GM12891 (cell line): ENCODE data around the gene SPANXN5.

ENCODE experiments used
- PAX5 ChIP-seq: IDR thresholded peaks from 2 replicates; pipeline ENCODE4 v1.6.1; 2011; ENCODE audit warnings: low read length, moderate library complexity, mild to moderate bottlenecking; ENCODE audit not compliant: insufficient read depth, severe bottlenecking
- POLR2A ChIP-seq: IDR thresholded peaks from 2 replicates; pipeline ENCODE4 v1.6.1; 2011; ENCODE audit warnings: low read depth, low read length, control low read depth
- POLR2AphosphoS5 ChIP-seq: IDR thresholded peaks from 2 replicates; pipeline ENCODE4 v1.6.1; 2011; ENCODE audit warnings: low read depth, low read length, control low read depth
- POU2F2 ChIP-seq: IDR thresholded peaks from 2 replicates; pipeline ENCODE4 v1.6.1; 2011; ENCODE audit warnings: low read depth, mild to moderate bottlenecking, control low read depth, low read length, moderate library complexity
- SPI1 ChIP-seq: IDR thresholded peaks from 2 replicates; pipeline ENCODE4 v1.6.1; 2011; ENCODE audit warnings: low read depth, low read length, control low read depth
- TAF1 ChIP-seq: IDR thresholded peaks from 2 replicates; pipeline ENCODE4 v1.6.1; 2011; ENCODE audit warnings: low read depth, low read length, control low read depth

- no peak for TF ChIP-seq POLR2AphosphoS5
- no peak for TF ChIP-seq POLR2A
- no peak for TF ChIP-seq POU2F2
- TF ChIP-seq SPI1: no peak
- TF ChIP-seq TAF1: no peak
- TF ChIP-seq PAX5: no peak
These were observed 24.0 kb upstream of the SPANXN5 start for GRCh38 chrX:52821079-52821760.
